ENCODE data around the gene ADAMTS3. TPM values are rescaled to one million over a fixed set of nuclear protein-coding genes. Genes with fewer than 3 reads are reported as not detected.
"Not testable (repeated sequence)": the region's sequence is repeated elsewhere in the genome, so short reads cannot be mapped to it uniquely, and the experiment has no call there.

The ADAMTS3 gene
- total RNA-seq, 1 experiment from 2014 or later, result 0.39 TPM

DNA sequence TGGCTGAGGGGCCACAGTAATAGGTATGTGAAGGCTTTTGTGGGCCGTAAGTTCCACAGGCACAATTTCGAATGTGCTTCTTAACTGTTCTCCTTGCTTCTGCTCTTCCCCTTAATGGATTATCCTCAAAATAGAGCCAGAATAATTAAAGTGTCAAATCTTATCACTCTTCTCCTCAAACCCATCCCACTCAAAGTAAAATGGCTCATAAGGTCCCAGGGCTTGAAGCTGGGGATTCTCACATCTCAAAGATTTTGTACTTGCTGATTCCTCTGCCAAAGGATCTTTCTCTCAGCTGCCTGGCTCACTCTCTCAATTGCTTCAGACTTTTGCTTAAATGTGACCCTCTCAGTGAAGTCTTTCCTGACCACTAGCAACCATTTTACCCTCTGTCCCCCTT lies 16.6 kb downstream of the ADAMTS3 start:
- CTCF ChIA-PET, result no interaction called here
- TF ChIP-seq, protein P1, sequence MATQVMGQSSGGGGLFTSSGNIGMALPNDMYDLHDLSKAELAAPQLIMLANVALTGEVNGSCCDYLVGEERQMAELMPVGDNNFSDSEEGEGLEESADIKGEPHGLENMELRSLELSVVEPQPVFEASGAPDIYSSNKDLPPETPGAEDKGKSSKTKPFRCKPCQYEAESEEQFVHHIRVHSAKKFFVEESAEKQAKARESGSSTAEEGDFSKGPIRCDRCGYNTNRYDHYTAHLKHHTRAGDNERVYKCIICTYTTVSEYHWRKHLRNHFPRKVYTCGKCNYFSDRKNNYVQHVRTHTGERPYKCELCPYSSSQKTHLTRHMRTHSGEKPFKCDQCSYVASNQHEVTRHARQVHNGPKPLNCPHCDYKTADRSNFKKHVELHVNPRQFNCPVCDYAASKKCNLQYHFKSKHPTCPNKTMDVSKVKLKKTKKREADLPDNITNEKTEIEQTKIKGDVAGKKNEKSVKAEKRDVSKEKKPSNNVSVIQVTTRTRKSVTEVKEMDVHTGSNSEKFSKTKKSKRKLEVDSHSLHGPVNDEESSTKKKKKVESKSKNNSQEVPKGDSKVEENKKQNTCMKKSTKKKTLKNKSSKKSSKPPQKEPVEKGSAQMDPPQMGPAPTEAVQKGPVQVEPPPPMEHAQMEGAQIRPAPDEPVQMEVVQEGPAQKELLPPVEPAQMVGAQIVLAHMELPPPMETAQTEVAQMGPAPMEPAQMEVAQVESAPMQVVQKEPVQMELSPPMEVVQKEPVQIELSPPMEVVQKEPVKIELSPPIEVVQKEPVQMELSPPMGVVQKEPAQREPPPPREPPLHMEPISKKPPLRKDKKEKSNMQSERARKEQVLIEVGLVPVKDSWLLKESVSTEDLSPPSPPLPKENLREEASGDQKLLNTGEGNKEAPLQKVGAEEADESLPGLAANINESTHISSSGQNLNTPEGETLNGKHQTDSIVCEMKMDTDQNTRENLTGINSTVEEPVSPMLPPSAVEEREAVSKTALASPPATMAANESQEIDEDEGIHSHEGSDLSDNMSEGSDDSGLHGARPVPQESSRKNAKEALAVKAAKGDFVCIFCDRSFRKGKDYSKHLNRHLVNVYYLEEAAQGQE (IDR thresholded peaks at IDR 0.05; ENCODE audit: insufficient read depth in 1 of 2, low read depth in 2 of 2, low read length in 1 of 2), result no peak
- TF ChIP-seq SIN3A (IDR thresholded peaks at IDR 0.05; ENCODE audit: borderline replicate concordance, insufficient read depth, low read depth, low read length) (no peak), TCF7L2 (IDR thresholded peaks at IDR 0.05; ENCODE audit: low read depth, low read length) (no peak), POLR2AphosphoS5 (IDR thresholded peaks at IDR 0.05; ENCODE audit: low read depth, low read length) (no peak)
- TF ChIP-seq, protein P2, sequence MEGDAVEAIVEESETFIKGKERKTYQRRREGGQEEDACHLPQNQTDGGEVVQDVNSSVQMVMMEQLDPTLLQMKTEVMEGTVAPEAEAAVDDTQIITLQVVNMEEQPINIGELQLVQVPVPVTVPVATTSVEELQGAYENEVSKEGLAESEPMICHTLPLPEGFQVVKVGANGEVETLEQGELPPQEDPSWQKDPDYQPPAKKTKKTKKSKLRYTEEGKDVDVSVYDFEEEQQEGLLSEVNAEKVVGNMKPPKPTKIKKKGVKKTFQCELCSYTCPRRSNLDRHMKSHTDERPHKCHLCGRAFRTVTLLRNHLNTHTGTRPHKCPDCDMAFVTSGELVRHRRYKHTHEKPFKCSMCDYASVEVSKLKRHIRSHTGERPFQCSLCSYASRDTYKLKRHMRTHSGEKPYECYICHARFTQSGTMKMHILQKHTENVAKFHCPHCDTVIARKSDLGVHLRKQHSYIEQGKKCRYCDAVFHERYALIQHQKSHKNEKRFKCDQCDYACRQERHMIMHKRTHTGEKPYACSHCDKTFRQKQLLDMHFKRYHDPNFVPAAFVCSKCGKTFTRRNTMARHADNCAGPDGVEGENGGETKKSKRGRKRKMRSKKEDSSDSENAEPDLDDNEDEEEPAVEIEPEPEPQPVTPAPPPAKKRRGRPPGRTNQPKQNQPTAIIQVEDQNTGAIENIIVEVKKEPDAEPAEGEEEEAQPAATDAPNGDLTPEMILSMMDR (IDR thresholded peaks at IDR 0.05), result no peak
- no peaks in the 10 kb centered on the region for H3K9me3 ChIP-seq (ENCODE audit: control insufficient read depth, insufficient read depth, low read depth, low read length)
- POLR2A ChIA-PET, result no interaction called here
- H3K27ac ChIP-seq (ENCODE audit: low read length), result no peak overlapping the region
- intact Hi-C loops (cut with micrococcal nuclease; ENCODE audit: unreplicated experiment) (no loop called here), in situ Hi-C loops (cut with HindIII; ENCODE audit: low pct_unique_long_range_greater_than_20kb, low sequenced_read_pairs) (no loop called here)
- no peaks in the 10 kb centered on the region for H3K36me3 ChIP-seq (ENCODE audit: control insufficient read depth, insufficient read depth, low read length)
- DNase-seq (ENCODE audit: low read depth, low spot score) (no peak), ATAC-seq (no peak)
- no peak overlapping the region for H3K4me3 ChIP-seq (ENCODE audit: low read depth in 2 of 2, low read length in 2 of 2)
- no peaks in the 10 kb centered on the region for H3K4me1 ChIP-seq (ENCODE audit: control insufficient read depth, insufficient read depth, low read length)
- no peaks in the 10 kb centered on the region for H3K27me3 ChIP-seq (ENCODE audit: control insufficient read depth, insufficient read depth, low read length)
- no TSS peak for BruUV-seq (replicated peaks)

DNA sequence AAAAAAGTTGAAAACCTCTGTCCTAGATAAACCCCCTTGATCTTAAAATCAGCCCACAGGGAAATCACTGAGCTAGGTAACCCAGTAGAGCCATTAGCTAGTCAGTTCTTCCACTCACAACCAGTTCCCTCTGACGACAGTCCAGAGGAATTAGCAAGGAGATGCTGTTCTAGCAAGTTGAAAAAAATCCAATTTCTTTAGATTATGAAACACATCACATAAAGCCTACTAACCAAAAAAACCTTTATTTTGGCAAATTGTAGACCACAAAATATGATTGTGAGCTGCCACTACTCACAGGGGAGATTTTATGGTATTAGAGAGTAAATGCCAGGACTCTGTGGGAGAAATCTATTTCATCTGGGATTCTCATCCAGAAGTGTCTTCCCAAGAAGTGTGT lies 22.6 kb downstream of the ADAMTS3 start:
- no peak overlapping the region for H3K4me3 ChIP-seq (ENCODE audit: low read depth in 2 of 2, low read length in 2 of 2)
- no peaks in the 10 kb centered on the region for H3K9me3 ChIP-seq (ENCODE audit: control insufficient read depth, insufficient read depth, low read depth, low read length)
- H3K27ac ChIP-seq (ENCODE audit: low read length), result no peak overlapping the region
- no peaks in the 10 kb centered on the region for H3K27me3 ChIP-seq (ENCODE audit: control insufficient read depth, insufficient read depth, low read length)
- ATAC-seq (no peak), DNase-seq (ENCODE audit: low read depth, low spot score) (no peak)
- intact Hi-C loops (cut with micrococcal nuclease; ENCODE audit: unreplicated experiment), result no loop called here
- TF ChIP-seq, protein P1 (IDR thresholded peaks at IDR 0.05; ENCODE audit: insufficient read depth in 1 of 2, low read depth in 2 of 2, low read length in 1 of 2), result no peak
- TF ChIP-seq, protein P2 (IDR thresholded peaks at IDR 0.05), result no peak
- TF ChIP-seq TCF7L2 (IDR thresholded peaks at IDR 0.05; ENCODE audit: low read depth, low read length) (no peak), POLR2AphosphoS5 (IDR thresholded peaks at IDR 0.05; ENCODE audit: low read depth, low read length) (no peak), SIN3A (IDR thresholded peaks at IDR 0.05; ENCODE audit: borderline replicate concordance, insufficient read depth, low read depth, low read length) (no peak)
- no TSS peak for BruUV-seq (replicated peaks)
- no peaks in the 10 kb centered on the region for H3K36me3 ChIP-seq (ENCODE audit: control insufficient read depth, insufficient read depth, low read length)
- POLR2A ChIA-PET, result no interaction called here
- CTCF ChIA-PET, result no interaction called here
- in situ Hi-C loops (cut with HindIII; ENCODE audit: low pct_unique_long_range_greater_than_20kb, low sequenced_read_pairs), result no loop called here
- H3K4me1 ChIP-seq (ENCODE audit: control insufficient read depth, insufficient read depth, low read length), result no peaks in the 10 kb centered on the region

DNA sequence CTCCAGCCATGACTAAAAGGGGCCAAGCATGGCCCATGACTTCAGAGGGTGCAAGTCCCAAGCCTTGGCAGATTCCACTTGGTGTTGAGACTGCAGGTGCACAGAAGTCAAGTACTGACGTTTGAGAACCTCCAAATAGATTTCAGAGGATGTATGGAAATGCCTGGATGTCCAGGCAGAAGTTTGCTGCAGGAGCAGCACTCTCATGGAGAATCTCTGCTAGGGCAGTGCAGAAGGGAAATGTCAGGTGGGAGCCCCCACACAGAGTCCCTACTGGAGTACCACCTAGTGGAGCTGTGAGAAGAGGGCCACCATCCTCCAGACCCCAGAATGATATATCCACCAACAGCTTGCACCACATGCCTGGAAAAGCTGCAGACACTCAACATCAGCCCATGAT lies 28.3 kb downstream of the ADAMTS3 start:
- CTCF ChIA-PET; H3K4me3 ChIP-seq (ENCODE audit: low read depth in 2 of 2, low read length in 2 of 2); H3K36me3 ChIP-seq (ENCODE audit: control insufficient read depth, insufficient read depth, low read length); H3K27me3 ChIP-seq (ENCODE audit: control insufficient read depth, insufficient read depth, low read length); BruUV-seq (replicated peaks); H3K27ac ChIP-seq (ENCODE audit: low read length); in situ Hi-C loops (cut with HindIII; ENCODE audit: low pct_unique_long_range_greater_than_20kb, low sequenced_read_pairs); intact Hi-C loops (cut with micrococcal nuclease; ENCODE audit: unreplicated experiment); H3K9me3 ChIP-seq (ENCODE audit: control insufficient read depth, insufficient read depth, low read depth, low read length); H3K4me1 ChIP-seq (ENCODE audit: control insufficient read depth, insufficient read depth, low read length); ATAC-seq; POLR2A ChIA-PET; DNase-seq (ENCODE audit: low read depth, low spot score): not testable (repeated sequence)

All from Panc1 (cell line).